GM21390 (cell line): ENCODE measurements around the gene TTLL9.

ENCODE experiments used
- ATAC-seq: cut with Tn5 transposase; IDR thresholded peaks from one replicate; pipeline ENCODE4 v1.9.1; 2021; ENCODE audit not compliant: unreplicated experiment

TTLL9 gene

DNA sequence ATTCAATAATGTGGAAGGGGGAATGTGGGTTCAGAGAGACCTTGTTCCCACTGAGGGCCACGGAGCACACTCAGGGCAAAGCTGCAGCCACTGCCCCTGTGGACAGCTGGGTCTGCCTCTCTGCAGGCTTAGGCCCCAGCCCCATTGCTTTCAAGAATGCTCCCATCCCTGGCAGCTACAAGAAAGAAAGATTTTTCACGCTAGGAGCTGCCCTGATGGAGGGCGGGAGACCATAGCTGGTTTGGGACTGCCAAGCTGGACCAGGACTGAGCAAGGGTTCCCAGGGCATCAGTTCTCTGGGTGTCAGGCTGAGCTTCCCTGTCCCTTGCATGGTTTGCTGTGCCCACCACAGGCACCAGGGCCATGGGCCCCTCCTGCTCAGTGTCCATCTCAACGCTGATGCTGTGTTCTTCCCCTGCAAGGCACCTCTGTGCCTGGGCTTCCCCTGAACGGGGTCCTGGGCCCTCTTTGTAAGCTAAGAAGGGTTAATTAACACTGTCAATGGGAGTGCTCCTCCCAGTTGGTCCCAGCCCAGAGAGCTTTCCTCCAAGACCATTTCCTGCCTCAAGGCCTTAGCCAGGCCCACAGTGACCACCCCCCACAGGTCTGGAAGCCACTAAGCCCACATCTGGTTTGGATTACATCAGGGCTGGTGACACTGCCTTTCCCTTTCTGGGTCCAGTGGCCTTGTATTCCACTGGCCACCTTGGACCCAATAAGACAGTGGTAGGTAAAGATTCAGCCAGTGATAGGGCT is 33.4 kb upstream of the TTLL9 start:
- ATAC-seq, result no peak

DNA sequence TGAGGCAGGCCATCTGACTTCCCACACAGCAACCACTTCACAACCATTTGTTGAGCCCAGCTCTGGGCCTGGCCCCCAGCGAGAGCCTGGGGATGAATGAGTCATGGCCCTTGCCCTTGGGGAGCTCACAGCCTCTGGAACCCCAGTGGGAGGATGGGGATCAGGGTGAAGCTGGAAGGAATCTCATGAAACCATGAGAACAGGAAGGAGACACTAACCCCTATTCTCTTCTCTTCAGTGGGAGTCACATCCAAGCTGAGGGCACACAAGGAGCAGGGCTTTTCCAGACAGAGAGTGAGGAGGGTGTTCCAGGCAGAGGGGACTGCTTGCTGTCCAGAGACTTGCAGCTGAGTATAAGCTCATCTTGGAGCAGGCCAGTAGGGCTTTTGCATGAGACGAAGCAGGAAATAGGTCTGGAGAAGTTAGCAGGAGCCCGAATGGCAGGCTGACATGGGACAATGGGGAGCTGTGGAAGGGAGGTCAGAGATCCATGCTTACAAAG is 32.5 kb upstream of the TTLL9 start:
- ATAC-seq, result no peak

DNA sequence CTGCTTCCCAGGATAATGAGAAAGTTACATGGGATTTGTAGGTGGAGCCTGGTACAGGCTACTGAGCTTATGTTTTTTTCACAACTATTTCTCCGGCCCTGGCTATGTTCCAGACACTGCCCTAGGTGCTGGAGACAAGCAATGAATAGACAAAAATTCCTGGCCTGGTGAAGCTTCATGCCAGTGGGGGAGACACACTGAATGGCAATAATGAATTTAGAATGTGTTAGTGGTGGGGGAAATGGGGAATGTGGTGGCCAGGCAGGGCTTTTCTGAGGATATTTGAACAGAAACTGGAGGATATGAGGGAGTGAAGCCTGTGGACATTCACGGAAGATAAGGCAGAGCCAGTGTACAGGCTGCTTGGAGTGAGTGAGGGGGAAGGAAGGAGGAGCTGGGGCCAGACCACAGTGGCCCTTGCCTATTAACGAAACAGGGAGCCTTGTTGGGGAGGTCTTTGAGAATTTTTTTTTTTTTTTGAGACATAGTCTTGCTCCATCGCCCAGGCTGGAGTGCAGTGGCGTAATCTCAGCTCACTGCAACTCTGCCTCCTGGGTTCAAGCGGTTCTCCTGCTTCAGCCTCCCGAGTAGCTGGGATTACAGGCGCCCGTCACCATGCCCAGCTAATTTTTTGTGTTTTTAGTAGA is 31.7 kb upstream of the TTLL9 start:
- no peak for ATAC-seq

DNA sequence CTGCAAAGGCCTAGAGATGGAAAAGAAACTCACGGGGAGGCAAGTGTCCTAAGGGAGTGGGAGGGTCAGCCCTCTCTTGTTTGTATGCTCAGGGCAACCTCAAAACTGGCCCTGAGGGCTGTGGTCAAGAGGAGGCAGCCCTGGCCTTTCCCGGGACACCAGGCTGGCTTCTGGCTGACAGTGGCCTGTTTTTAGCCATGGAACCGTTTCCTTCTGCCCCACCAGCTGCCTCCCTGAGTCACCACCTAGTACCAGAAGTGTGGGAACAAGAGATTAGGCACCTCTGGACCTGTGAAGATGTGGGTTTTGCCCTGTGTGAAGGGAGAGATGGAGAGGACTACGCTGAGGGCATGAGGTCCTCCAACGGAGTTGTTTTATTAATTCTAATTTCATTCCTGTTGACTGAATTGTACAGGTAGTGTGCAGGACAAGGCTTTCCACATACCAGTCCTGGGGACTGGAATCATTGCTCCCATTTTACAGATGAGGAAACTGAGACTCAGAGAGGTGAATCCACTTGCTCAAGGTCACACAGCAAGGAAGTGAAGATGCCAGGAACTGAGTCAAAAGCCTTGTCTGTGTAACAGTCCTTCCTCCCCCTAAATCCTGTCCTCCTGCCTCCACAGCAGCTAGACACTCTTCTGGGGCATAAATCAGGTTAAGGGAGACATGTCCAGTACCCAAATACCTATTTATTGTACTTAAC is 30.5 kb upstream of the TTLL9 start:
- no peak for ATAC-seq

DNA sequence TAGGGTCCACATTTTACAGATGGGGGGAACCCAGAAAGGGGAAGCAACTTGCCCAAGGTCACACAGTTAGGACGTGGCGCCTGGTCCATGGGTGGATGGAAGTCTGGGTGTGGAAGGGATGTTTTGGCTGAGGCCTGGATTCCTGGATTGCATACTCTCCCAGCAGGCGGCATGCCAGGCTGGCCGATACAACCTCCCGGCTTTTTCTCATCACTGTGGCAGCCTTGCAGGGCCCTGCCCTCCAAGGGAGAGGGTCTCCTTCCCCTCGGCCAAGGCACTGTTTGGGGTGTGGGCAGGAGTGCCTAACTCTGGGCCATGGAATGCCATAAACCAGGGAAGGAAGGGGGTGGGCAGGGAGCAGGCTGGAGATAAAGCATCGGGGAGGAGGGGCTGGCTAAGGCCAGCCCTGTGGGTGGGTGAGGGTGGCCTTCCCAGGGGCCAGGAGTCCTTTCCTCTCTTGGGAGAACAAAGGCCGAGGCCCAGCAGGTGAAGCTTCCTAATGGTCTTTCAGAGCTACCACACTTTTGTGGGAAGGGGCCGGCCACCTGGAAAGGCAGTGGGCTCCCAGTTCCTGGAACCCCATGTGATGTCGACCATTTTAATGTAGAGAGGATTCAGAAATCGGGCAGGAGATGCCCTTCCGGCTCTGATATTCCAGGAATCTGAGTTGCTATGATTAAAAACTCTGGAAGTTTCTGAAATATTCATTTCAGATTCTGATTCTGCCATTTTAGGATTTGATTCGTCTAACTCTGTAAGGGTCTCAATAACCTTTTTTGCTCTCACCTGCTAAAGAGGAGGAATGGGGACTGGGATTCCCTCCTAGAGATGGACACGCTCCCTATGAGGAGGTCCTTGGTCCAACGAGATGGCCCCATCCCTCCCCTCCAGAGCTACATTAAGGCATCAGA is 29.3 kb upstream of the TTLL9 start:
- ATAC-seq, result no peak

DNA sequence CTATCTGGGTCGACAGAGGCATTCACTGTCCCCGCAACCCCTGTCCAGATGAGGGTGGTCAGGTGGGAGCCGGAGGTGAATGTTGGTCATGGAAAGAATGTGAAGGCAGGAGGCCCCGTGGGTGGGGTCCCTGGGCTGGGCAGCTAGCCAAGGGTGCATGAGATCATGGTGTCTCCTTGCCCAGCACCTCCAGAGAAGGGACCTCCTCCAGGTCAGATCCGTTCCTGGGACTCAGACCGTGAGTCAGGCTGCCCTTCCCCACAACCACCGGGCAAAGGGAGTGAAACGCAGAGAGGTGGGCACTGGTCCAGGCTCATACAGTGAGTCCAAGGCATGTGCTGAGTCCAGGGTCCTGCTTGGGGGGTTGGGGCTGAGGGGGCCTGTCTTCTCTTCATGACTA is 28.5 kb upstream of the TTLL9 start:
- no peak for ATAC-seq

DNA sequence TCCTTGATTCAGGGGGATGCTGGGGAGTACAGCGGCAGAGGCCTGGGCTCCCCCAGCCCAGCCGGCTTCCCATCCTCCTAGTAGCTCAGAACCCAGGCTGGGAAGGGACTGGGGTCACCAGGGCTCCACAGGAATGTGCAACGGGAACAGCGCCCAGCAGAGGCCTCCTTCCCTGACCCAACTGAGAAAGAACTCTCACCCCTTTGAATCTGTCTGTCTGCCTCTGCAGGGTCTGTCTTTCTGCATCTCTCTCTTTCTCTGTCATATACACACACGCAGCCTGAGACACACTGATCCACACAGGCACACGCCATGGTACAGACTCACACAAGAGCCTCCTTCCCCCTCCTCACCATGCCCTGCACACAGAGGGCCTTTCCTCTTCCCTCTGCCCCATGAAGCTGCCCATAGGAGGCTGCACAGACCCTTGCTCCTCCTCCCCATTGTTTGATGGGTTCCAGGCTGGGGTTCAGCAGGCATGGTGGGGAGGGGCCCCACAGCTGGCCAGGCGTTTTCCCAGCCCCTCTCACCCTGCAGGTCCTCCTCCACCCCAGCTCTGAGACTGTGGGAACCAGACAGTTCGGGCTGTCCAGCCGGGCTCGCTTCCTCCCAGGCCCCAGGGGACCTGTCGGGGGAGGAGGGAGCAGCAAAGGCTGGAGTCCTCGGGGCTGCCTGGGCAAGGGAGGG is 27.8 kb upstream of the TTLL9 start:
- ATAC-seq, result no peak

DNA sequence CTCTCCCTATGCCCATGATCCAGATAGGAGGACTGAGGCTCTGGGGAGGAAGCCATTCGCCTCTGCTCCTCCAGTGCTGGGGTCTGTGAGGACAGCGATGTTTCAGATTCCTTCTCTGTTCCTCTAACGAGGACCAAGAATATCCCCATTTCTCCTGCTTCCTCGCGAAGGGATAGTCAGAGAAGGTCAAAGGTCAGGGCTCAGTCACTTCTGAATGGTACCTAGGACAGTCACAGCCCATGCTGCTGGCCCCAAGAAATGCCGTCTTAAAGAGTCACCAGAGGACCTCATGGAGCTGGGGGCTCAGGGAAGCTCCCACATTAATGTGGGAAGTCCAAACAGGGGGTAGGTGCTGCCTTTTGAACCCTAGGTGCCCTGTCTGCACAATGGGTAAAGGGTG is 27.1 kb upstream of the TTLL9 start:
- ATAC-seq, result no peak

DNA sequence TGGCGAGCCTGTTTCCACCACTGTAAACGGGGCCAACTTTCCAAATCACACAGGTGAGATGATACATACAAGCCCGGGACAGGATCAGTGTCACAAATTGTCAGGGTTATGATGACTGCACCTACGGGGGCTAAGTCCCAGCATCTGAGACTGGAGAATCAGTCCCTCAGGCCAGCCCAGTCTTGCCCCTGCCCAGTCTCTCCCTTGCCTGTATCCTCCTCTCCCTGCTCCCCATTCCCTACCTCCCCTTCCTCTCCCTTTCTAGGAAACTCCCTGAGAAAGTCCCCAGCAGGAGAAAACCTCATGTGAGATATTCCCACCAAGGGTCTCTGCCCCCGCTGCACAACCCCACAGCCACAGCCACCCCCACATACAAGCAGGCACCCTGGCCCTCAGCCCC is 26.6 kb upstream of the TTLL9 start:
- no peak for ATAC-seq

DNA sequence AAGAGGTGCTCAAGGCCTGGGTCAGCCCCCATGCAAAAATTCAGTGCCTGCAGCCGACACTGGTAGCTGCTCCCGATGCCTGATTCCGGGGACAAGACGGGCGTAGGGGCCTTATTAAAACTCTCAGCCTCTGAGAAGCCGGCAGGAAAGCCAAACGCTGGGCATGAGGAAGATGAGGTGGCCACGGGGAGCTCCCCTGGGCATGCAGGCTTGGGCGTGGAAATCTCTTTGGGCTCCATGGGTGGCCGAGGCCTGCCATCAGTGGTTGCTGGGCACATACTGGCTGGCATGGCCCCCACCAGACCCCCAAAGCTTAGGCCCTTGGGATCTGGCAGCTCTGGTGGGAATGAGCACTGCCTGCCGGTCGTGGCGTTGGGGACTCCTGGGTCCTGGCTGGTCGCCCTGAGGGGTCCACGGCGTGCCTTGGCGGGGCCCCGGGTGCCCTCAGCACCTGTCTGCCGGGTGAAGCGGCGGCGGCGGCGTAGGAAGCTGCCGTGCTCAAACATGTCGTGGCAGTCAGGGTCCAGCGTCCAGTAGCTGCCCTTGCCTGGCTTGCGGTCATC is 25.6 kb upstream of the TTLL9 start:
- no peak for ATAC-seq

DNA sequence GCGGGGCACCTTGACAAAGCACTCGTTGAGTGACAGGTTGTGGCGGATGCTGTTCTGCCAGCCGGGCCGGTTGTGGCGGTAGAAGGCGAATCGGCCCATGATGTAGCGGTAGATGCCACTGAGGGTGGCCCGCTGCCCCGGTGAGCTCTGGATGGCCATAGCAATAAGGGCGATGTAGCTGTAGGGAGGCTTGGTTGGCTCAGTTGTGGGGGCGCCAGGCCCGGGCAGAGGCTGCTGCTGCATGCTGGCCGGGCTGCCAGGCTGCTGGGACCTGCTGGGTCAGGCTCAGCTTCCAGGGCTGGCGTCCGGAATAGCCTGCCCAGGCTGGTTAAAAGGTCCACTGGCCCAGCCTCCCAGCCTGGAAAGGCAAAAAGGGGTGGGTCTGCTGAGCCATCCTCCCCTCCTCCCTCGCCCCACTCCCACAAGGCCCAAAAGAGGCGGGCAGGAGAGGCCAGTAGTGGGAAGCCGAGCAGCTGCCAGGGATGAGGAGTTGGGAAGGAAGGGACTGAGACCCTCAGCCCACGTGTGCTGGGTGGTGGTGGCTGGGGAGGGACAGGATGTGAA is 25.1 kb upstream of the TTLL9 start, which contains the start of gene FOXS1:
Gene FOXS1 (minus strand): TSS at position 305 of the 564 bp plus-strand sequence. CDS start 62 bp downstream, at position 243.
- no peak for ATAC-seq

DNA sequence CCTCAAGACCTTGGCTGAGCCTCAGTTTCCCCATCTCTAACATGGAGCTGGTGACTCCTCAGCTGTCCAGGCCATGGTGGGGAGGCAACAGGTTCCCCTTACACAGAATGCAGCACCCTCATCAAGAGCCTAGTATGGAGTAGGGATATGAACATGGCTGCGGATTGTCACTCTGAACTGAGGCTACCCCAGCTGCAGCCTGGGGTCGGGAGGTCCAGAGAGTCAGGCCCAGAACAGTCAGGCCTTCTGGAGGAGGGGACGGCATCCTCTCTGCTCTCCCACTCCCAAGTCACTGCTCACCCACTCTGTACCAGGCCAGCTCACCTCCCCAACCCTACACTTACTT is 23.7 kb upstream of the TTLL9 start:
- ATAC-seq, result no peak

DNA sequence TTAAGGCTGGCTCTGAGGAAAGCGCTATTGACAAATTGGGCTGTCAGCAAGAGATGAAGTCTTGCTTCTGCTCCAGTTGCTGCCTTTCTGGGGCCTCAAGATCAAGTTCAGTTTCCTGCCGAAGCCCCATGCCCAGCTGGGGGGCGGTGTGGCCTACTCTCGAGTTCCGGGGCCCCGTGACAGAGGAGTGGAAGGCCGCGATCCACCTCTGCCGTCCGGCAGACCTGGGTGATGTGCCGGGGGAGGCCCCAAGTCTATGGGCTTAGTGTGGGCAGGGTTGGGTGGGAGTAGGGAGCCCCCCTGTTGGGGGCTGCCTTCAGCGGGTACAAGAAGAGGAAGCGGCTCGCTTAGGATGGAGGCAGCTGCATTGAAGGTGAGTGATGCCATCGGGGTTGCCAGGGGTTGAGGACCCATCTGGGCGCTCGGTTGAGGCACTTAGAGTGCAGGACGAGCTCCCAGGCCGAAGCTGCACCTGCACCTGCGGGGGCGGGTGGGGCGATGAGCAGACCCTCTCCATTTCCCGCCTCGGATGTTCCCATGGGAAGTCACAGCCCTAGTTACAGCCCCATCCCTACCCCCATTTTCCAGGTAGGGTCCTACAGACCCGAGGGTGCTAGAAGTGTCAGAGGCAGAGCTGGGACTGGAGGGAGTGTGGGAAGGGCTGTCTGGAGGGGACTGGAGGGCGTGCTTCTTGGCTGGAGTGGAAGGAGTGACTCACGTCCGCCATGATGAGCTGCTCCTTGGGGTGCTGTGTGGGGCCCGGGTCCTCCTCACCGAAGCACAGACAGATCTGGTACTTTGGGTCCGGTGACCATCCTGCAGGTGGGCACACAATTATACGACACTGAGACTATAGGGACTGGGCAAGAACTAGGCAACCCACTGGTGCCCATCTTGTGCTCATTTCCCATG is 22.1 kb upstream of the TTLL9 start:
- no peak for ATAC-seq

DNA sequence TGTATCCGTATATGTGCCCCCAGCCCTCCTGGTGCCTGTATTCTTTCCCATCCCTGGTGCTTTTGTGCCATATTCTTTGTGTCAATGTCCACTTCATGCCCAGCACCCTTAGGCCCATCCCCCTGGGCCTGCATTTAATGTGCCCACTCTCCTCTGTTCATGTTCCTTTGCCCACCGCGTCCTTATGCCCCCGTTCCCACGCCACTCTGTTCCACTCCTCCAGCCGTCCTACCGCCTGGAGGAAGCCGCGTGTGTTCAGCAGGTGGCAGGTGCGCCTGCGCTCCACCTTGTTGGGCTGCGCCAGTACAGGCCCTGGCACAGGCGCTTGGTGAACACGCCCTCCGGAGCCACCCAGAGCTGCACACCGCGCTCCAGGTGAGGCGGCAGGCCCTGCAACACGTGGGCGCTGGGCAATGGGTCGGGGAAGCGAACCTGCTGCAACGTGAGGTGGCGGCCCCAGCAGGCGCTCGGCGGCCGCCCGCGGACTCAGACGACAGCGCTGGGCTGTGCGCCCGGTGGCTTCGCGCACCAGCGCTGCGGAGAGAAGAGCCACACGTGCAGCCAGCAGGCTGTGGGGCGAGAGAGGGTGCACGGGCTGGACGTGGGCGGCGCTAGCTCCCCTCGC is 21.0 kb upstream of the TTLL9 start:
- no peak for ATAC-seq

DNA sequence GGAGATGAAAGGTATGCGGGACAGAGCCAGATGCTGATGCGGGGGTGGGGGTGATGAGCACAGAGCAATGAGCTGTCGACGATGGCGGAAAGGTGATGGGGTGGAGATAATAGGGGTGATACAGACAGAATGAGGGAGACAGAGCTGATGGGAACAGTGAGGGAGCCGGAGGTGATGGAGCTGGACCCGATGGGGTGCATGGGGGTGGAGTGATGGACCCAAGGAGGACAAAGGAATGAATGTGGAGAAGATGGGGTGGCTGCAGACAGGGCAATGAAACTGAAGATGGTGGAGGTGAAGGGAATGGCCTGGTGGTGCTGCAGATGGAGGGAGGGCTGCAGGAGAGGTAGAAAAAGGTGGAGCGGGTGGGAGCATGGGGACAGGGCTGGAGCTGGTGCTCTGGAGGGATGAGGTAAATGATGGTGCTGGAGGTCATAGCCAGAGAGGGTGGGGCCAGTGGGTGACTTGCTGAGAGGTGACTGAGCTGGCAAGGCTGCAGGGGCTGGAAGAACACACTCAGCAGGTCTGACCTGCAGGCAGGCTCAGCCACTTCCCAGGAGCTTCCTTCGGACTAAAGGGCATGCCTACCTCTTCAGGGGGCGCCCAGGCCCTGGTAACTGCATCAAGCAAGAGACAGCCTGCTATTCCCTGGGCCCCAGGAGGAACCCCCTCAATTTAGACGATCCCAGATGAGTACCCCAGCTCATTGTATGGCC is 19.0 kb upstream of the TTLL9 start:
- ATAC-seq, result no peak

DNA sequence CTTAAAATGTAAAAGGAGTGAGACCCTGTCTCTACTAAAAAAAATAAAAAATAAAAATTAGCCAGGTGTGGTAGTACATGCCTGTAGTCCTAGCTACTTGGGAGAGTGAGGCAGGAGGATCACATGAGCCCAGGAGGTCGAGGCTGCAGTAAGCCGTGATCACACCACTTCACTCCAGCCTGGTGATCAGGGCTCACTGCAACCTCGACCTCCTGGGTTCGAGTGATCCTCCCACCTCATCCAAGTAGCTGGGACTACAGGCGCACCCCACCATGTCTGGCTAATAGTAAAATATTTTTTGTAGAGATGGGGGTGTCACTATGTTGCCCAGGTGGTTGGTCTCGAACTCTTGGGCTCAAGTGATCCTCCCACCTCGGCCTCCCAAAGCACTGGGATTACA is 17.0 kb upstream of the TTLL9 start:
- no peak for ATAC-seq

DNA sequence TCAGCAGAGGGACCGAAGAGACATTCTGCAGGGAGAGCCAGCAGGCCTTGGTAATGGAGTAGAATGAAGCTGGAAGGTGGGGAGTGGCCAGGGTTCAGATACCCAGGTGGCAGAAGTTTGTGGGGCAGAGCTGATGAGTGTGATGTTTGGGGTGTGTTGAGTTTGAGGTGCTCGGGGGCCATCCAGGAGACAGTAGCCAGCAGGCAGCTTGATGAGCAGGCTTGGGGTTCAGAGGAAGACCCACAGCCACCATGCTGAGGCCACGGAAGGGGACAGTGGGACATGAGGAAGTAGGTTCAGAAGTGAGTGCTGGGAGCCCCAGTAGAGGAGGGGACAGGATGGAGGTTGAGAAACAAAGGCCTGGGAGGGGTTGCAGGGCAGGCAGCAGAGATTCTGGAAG is 13.9 kb upstream of the TTLL9 start:
- no peak for ATAC-seq
